GM21528 (cell line): ENCODE results near the gene VSTM2A.

Experiments used
- ATAC-seq: cut with Tn5 transposase; IDR thresholded peaks from one replicate; pipeline ENCODE4 v1.9.1; 2021; ENCODE audit warnings: mild to moderate bottlenecking, moderate library complexity; ENCODE audit not compliant: unreplicated experiment, low FRiP score

Gene VSTM2A

GRCh38 chr7:54596747-54597146, 54.6 kb downstream of the VSTM2A start:
- peak; percentile 89 for ATAC-seq

DNA sequence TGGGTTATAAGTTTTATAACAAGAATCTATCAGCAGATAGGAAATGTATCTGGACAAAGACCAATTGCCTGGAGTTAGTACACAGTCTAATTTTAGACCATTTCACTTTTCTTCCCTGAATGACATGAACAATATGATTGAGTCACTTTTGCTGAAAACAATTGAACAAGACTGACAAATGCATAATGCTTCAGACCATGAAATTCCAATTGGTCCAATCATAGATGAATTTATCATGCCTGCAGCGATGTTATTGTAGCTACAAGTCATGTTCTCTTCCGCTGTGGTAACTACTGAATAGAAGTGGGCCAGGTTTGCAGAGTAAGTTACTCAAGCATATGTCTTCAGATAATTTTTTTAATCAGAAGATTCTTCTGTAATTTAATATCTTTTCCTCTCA, 73.4 kb downstream of the VSTM2A start:
- no peak for ATAC-seq
